CD4-positive, alpha-beta T cell treated with Interferon gamma for 1 hour (primary cell): ENCODE results near the gene KLK14.

Experiments used
- DNase-seq: peaks from one replicate; pipeline ENCODE4 v3.0.0-alpha.2; 2020

KLK14 gene

GRCh38 chr19:51108066-51108804 lies 25.5 kb upstream of the KLK14 start, which contains the start of gene CTU1:
CTU1 (minus strand) TSS chr19:51108409; CDS start chr19:51104569, 3,840 bp downstream.
- DNase-seq, result peak; percentile 99

GRCh38 chr19:51107406-51108065 lies 24.8 kb upstream of the KLK14 start:
- no peak for DNase-seq

- no peak for DNase-seq
Measured at GRCh38 chr19:51103926-51104341, 21.2 kb upstream of the KLK14 start.

- no peak for DNase-seq
Measured at GRCh38 chr19:51102991-51103390, 20.3 kb upstream of the KLK14 start.

GRCh38 chr19:51101171-51101865 lies 18.6 kb upstream of the KLK14 start:
- DNase-seq, result no peak

GRCh38 chr19:51100601-51101000 lies 17.9 kb upstream of the KLK14 start:
- no peak for DNase-seq

GRCh38 chr19:51099047-51099382 lies 16.3 kb upstream of the KLK14 start:
- no peak for DNase-seq

GRCh38 chr19:51098365-51099046 lies 15.8 kb upstream of the KLK14 start:
- DNase-seq, result peak; percentile 64

- no peak for DNase-seq
Measured at GRCh38 chr19:51097796-51098195, 15.1 kb upstream of the KLK14 start.

- peak; percentile 64 for DNase-seq
Measured at GRCh38 chr19:51097166-51097738, 14.6 kb upstream of the KLK14 start.

- no peak for DNase-seq
Measured at GRCh38 chr19:51096473-51097165, 13.9 kb upstream of the KLK14 start.

GRCh38 chr19:51094696-51095279 lies 12.1 kb upstream of the KLK14 start:
- DNase-seq, result peak; percentile 5

GRCh38 chr19:51093510-51094345 lies 11.0 kb upstream of the KLK14 start:
- DNase-seq, result no peak

GRCh38 chr19:51093101-51093500 lies 10.4 kb upstream of the KLK14 start:
- DNase-seq, result no peak

GRCh38 chr19:51091895-51092873 lies 9.5 kb upstream of the KLK14 start:
- no peak for DNase-seq

GRCh38 chr19:51091126-51091525 lies 8.4 kb upstream of the KLK14 start:
- no peak for DNase-seq

GRCh38 chr19:51090471-51090870 lies 7.8 kb upstream of the KLK14 start:
- DNase-seq, result no peak

- DNase-seq, result no peak
Measured at GRCh38 chr19:51089786-51090185, 7.1 kb upstream of the KLK14 start.

GRCh38 chr19:51086153-51086850 lies 3.6 kb upstream of the KLK14 start:
- DNase-seq, result no peak
